ENCODE results near the gene BANP. TPM values are rescaled to one million over a fixed set of nuclear protein-coding genes. Genes with fewer than 3 reads are reported as not detected.
"Not testable (repeated sequence)": the region's sequence is repeated elsewhere in the genome, so short reads cannot be mapped to it uniquely, and the experiment has no call there.

Gene BANP
- total RNA-seq, 2 donors from 2014 or later, result 46.4 to 85.9 TPM

GRCh38 chr16:87936375-87937230 is 14.6 kb upstream of the BANP start, which contains the start of gene CA5A:
Gene CA5A, minus strand, starts transcription at chr16:87936529. Its CDS starts 79 bp downstream, at chr16:87936450.
- Mint-ChIP-seq H3K36me3 (ENCODE audit: low read depth) (no peaks in the 10 kb centered on the region), H3K27me3 (no peaks in the 10 kb centered on the region), H3K27ac (peak within 1 kb of the TSS; percentile 42), H3K4me3 (no peak within 1 kb of the TSS), H3K4me1 (peaks cover 6% of the 10 kb centered on the region), H3K9me3 (peaks cover 5% of the 10 kb centered on the region)
- no peak for ATAC-seq (replicated peaks)

DNA sequence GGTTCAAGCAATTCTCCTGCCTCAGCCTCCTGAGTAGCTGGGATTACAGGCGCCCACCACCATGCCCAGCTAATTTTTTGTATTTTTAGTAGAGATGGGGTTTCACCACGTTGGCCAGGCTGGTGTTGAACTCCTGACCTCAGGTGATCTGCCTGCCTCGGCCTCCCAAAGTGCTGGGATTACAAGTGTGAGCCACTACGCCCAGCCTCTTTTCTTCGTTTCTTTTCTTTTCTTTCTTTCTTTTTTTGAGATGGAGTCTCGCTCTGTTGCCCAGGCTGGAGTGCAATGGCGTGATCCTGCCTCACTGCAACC is 14.0 kb upstream of the BANP start:
- H3K4me3 Mint-ChIP-seq; H3K27me3 Mint-ChIP-seq; H3K4me1 Mint-ChIP-seq; H3K36me3 Mint-ChIP-seq (ENCODE audit: low read depth); H3K9me3 Mint-ChIP-seq; ATAC-seq (replicated peaks): not testable (repeated sequence)
- H3K27ac Mint-ChIP-seq, result peak overlapping the region; percentile 42

GRCh38 chr16:87938412-87938949 is 12.8 kb upstream of the BANP start:
- Mint-ChIP-seq H3K27ac (peak overlapping the region; percentile 42), H3K4me1 (peaks cover 6% of the 10 kb centered on the region), H3K4me3 (no peak overlapping the region), H3K36me3 (ENCODE audit: low read depth) (no peaks in the 10 kb centered on the region), H3K27me3 (no peaks in the 10 kb centered on the region), H3K9me3 (peaks cover 5% of the 10 kb centered on the region)
- peak; percentile 93 for ATAC-seq (replicated peaks)

- ATAC-seq (replicated peaks), result no peak
- Mint-ChIP-seq H3K27ac (no peak overlapping the region), H3K27me3 (no peaks in the 10 kb centered on the region), H3K4me1 (peaks cover 6% of the 10 kb centered on the region), H3K36me3 (ENCODE audit: low read depth) (no peaks in the 10 kb centered on the region), H3K4me3 (no peak overlapping the region), H3K9me3 (peaks cover 5% of the 10 kb centered on the region)
Observed at GRCh38 chr16:87939562-87940423, 11.4 kb upstream of the BANP start.

GRCh38 chr16:87942680-87943079 is 8.6 kb upstream of the BANP start:
- ATAC-seq (replicated peaks), result no peak
- H3K9me3 Mint-ChIP-seq, result peaks cover 5% of the 10 kb centered on the region
- no peaks in the 10 kb centered on the region for H3K27me3 Mint-ChIP-seq
- H3K4me1 Mint-ChIP-seq, result peaks cover 6% of the 10 kb centered on the region
- H3K27ac Mint-ChIP-seq, result no peak overlapping the region
- H3K36me3 Mint-ChIP-seq (ENCODE audit: low read depth), result no peaks in the 10 kb centered on the region
- no peak overlapping the region for H3K4me3 Mint-ChIP-seq

GRCh38 chr16:87945351-87946042 is 5.7 kb upstream of the BANP start:
- H3K36me3 Mint-ChIP-seq (ENCODE audit: low read depth), result no peaks in the 10 kb centered on the region
- no peaks in the 10 kb centered on the region for H3K27me3 Mint-ChIP-seq
- ATAC-seq (replicated peaks), result no peak
- no peaks in the 10 kb centered on the region for H3K9me3 Mint-ChIP-seq
- H3K4me3 Mint-ChIP-seq, result no peak overlapping the region
- no peak overlapping the region for H3K27ac Mint-ChIP-seq
- H3K4me1 Mint-ChIP-seq, result no peaks in the 10 kb centered on the region

DNA sequence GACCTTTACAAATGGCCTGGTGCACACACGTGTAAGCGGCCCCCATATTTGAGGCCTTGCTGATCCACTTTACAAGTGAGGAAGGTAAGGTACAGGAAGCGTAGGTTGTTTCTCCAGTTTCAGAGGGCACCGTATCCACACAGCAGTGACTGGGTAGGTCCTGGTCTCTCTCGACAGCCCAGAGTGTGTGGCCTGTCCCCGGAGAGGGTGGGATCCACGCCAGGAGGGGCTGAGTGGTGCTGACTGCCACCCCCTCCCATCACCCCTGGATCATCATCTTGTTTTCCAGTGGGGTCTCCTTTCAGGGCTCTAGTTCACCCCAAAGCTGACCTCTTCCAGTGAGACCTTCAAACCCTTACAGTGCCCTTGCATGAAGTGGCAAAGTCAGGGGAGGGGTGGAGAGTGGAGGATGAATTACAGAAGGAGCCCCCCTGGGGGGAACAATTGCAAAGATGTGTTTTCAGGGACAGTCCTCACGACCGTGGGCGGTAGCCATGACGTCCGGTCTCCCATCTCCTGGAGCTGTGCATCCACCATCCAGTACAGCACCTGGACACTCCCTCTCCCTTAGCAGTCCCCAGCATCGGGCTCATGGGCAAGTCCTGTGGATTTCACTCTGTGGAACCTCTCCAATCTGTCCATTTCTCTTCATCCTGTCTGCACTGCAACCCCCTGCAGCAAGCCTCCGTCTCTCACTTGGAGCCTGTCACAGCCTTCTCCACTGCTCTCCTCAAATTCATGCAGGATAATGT is 4.5 kb upstream of the BANP start:
- no peak for ATAC-seq (replicated peaks)
- Mint-ChIP-seq H3K27ac (no peak overlapping the region), H3K4me1 (no peaks in the 10 kb centered on the region), H3K36me3 (ENCODE audit: low read depth) (peaks cover under 1% of the 10 kb centered on the region), H3K4me3 (no peak overlapping the region), H3K27me3 (no peaks in the 10 kb centered on the region), H3K9me3 (no peaks in the 10 kb centered on the region)

DNA sequence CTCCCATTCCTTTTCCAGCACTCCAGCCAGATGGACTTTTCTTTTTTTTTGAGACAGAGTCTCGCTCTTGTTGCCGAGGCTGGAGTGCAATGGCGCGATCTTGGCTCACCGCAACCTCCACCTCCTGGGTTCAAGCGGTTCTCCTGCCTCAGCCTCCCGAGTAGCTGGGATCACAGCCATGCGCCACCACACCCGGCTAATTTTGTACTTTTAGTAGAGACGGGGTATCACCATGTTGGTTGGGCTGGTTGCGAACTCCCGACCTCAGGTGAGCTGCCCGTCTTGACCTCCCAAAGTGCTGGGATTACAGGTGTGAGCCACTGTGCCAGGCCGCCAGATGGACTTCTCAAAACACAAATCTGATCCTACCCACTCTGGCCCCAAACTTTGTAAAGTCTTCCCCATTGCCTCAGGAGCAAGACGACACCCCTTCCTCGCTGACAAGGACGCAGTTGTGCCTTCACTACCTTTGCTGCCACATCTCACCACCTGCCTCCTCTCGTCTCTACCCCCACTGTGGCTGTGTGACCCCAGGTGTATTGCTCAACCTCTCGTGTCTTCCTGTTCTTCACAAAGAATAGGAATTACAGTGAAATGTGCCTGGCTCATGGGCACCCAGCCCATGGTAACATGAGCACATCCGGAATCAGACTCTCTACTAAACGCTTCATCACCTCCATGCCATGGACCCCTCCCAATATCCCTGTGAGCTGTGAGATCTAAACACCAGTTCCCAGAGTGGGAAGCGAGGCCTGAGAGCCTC is 3.7 kb upstream of the BANP start:
- Mint-ChIP-seq H3K27ac (peak overlapping the region; percentile 44), H3K27me3 (no peaks in the 10 kb centered on the region), H3K4me3 (peak overlapping the region; percentile 30), H3K36me3 (ENCODE audit: low read depth) (peaks cover 8% of the 10 kb centered on the region), H3K9me3 (no peaks in the 10 kb centered on the region), H3K4me1 (peaks cover 5% of the 10 kb centered on the region)
- no peak for ATAC-seq (replicated peaks)

- Mint-ChIP-seq H3K4me3 (peak overlapping the region; percentile 30), H3K36me3 (ENCODE audit: low read depth) (peaks cover 14% of the 10 kb centered on the region), H3K4me1 (peaks cover 5% of the 10 kb centered on the region), H3K9me3 (no peaks in the 10 kb centered on the region), H3K27ac (peak overlapping the region; percentile 44), H3K27me3 (no peaks in the 10 kb centered on the region)
- no peak for ATAC-seq (replicated peaks)
Observed at GRCh38 chr16:87948119-87948545, 3.1 kb upstream of the BANP start.

GRCh38 chr16:87948735-87949070 is 2.5 kb upstream of the BANP start:
- H3K4me1 Mint-ChIP-seq, result peaks cover 11% of the 10 kb centered on the region
- H3K27ac Mint-ChIP-seq, result no peak overlapping the region
- peaks cover 19% of the 10 kb centered on the region for H3K36me3 Mint-ChIP-seq (ENCODE audit: low read depth)
- no peaks in the 10 kb centered on the region for H3K9me3 Mint-ChIP-seq
- no peak for ATAC-seq (replicated peaks)
- H3K4me3 Mint-ChIP-seq, result peak overlapping the region; percentile 30
- no peaks in the 10 kb centered on the region for H3K27me3 Mint-ChIP-seq

DNA sequence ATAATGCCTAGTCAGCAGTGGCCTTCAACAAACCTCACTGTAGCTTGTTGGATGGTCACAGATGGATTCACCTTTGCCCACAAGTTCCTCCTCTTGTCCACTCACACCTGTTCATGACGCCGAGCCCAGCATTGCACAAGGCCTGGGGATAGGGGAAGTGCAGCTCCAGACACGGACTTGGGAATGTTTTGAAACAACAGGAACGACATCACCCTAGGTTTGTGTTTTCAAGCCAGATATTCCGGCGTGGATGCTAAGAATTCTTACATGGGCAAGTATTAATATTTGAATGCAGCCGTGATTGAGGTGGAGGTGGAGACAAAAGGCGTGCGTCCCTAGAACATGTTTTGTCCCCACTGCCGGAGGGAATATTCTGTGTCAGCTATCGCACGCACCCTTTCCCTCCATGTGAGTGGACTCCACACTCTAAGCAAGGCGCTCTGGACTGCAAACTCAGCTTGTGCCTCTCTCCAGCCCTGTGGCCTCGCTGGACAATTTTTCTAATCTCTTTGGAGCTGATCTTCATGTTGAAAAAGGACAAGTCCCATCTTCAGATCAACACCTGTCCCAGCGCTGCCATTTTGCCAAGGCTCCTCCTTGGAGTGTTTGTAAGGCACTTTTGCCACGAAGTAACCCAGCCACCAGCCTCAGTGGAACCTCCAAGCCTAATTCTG is 2.0 kb upstream of the BANP start:
- peak overlapping the region; percentile 30 for H3K4me3 Mint-ChIP-seq
- no peak for ATAC-seq (replicated peaks)
- H3K36me3 Mint-ChIP-seq (ENCODE audit: low read depth), result peaks cover 24% of the 10 kb centered on the region
- H3K9me3 Mint-ChIP-seq, result no peaks in the 10 kb centered on the region
- no peaks in the 10 kb centered on the region for H3K27me3 Mint-ChIP-seq
- H3K4me1 Mint-ChIP-seq, result peaks cover 16% of the 10 kb centered on the region
- no peak overlapping the region for H3K27ac Mint-ChIP-seq

DNA sequence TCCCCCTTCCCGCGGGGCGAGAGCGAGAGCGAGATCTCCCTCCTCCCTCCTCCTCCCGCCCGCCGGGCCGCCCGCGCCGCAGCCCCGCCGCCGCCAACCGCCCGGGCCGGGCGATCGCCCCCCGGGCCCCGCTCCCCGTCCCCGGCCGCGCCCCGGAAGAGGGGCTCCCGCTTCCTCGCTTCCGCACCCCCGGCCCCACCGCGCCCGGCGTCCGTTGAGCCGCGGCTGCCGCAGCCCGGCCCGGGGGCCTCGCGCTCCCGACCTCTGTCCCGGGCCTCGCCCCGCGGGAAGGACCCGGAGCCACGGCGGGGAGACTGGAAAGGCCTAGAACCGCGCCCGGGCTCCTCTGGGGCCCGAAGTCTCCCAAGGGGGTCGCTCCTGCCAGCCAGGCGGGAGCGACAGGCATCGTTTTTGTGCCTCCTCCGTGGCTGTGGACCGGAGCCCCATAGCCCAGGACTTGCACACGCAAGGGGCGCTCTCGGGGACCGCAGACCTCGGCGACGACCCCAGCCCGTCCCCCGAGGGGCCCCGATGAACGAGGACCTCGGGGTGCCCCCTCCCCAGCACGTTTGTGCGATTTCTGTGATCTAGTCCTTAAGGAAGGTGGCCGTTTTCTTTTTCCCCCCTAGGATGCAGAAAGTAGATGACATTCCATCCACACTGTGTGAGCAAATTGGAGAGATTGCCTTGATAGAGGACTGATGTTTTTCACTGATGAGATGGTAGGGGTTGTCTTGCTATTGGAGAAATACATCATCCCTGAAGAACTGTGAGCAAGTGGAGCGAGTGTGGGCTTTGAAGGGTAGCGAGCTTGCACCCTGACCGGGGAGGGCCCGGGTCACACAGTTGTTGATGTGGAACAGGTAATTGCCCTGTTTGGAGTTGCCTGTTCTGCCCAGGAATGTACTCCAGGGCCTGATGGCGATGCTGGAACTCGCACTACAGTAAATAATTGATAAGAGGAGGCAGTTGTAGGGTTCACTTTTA is 611 bp downstream of the BANP start:
- peaks cover 47% of the 10 kb centered on the region for H3K36me3 Mint-ChIP-seq (ENCODE audit: low read depth)
- peaks cover 30% of the 10 kb centered on the region for H3K4me1 Mint-ChIP-seq
- H3K27me3 Mint-ChIP-seq, result no peaks in the 10 kb centered on the region
- H3K27ac Mint-ChIP-seq, result peak overlapping the region; percentile 99
- no peak for ATAC-seq (replicated peaks)
- no peaks in the 10 kb centered on the region for H3K9me3 Mint-ChIP-seq
- H3K4me3 Mint-ChIP-seq, result peak overlapping the region; percentile 97

Data from activated T-helper 17 cell treated with anti-CD3 and anti-CD28 coated beads, Interleukin-2, amount 50 U/mL, for 72 hours (primary cell).